PC-3 (cell line): Measurements from ENCODE around the gene CKB. TPM values are rescaled to one million over a fixed set of nuclear protein-coding genes. Genes with fewer than 3 reads are reported as not detected.

ENCODE experiments used
- ATAC-seq: fragments of 200-7000 bp; cut with Tn5 transposase; 2 replicates; pipeline ENCODE4 v1.9.1; 2020; ENCODE audit warnings: mild to moderate bottlenecking, moderate library complexity
- BruUV-seq: library from RNA; stranded (reverse); fragments of 400-500 nt; replicated peaks from 2 replicates; lab custom pipeline; 2021; lab: Mats Ljungman, UMichigan
- CTCF ChIA-PET: fragments of 300-600 bp; sonication (Branson Sonifier 250); formaldehyde crosslinking; loops from one replicate; lab custom pipeline; 2022; ENCODE audit warnings: antibody characterized with exemption; lab: Charles Lee
- POLR2A ChIA-PET: fragments of 300-600 bp; sonication (Branson Sonifier 250); formaldehyde crosslinking; loops from one replicate; lab custom pipeline; 2022; ENCODE audit warnings: antibody characterized with exemption; ENCODE audit not compliant: unreplicated experiment; lab: Charles Lee
- DNase-seq: peaks from one replicate; pipeline ENCODE4 v3.0.0-alpha.2; 2015
- H2AFZ ChIP-seq: fragments of 300-600 bp; sonication (generic); 2 replicates; pipeline ENCODE4 v1.6.0; 2016; ENCODE audit warnings: antibody characterized with exemption, low read length
- H3F3A ChIP-seq: fragments of 300-600 bp; sonication (generic); one replicate; pipeline ENCODE4 v1.6.0; 2017; ENCODE audit warnings: antibody characterized with exemption, low read length, control low read depth, mild to moderate bottlenecking; ENCODE audit not compliant: unreplicated experiment
- H3K27ac ChIP-seq: fragments of 300-600 bp; sonication (generic); 2 replicates; pipeline ENCODE4 v1.5.1; 2016; ENCODE audit warnings: mild to moderate bottlenecking, low read length
- H3K27me3 ChIP-seq: fragments of 300-600 bp; sonication (generic); 2 replicates; pipeline ENCODE4 v1.6.1; 2016; ENCODE audit warnings: low read length, mixed read lengths
- H3K36me3 ChIP-seq: fragments of 300-600 bp; sonication (generic); 2 replicates; pipeline ENCODE4 v1.6.1; 2016; ENCODE audit warnings: low read depth, mixed run types, low read length, mixed read lengths
- H3K4me1 ChIP-seq: fragments of 300-600 bp; sonication (generic); 2 replicates; pipeline ENCODE4 v1.5.1; 2016; ENCODE audit warnings: low read length; ENCODE audit not compliant: insufficient read depth
- H3K4me2 ChIP-seq: fragments of 300-600 bp; sonication (generic); 2 replicates; pipeline ENCODE4 v1.6.0; 2016; ENCODE audit warnings: low read length
- H3K4me3 ChIP-seq: fragments of 300-600 bp; sonication (generic); 2 replicates; pipeline ENCODE4 v1.5.1; 2016; ENCODE audit warnings: mild to moderate bottlenecking, low read length, mixed read lengths
- H3K79me2 ChIP-seq: fragments of 300-600 bp; sonication (generic); 2 replicates; pipeline ENCODE4 v1.6.1; 2017; ENCODE audit warnings: low read length, mixed read lengths
- H3K9ac ChIP-seq: fragments of 300-600 bp; sonication (generic); 2 replicates; pipeline ENCODE4 v1.6.0; 2016; ENCODE audit warnings: mild to moderate bottlenecking, low read length
- H3K9me2 ChIP-seq: fragments of 300-600 bp; sonication (generic); replicated peaks from 2 replicates; pipeline ENCODE4 v1.6.1; 2016; ENCODE audit warnings: mixed run types, low read length, mixed read lengths
- H3K9me3 ChIP-seq: fragments of 300-600 bp; sonication (generic); 2 replicates; pipeline ENCODE4 v1.6.1; 2016; ENCODE audit warnings: low read length, mixed read lengths
- H4K20me1 ChIP-seq: fragments of 300-600 bp; sonication (generic); 2 replicates; pipeline ENCODE4 v1.6.1; 2016; ENCODE audit warnings: low read length, mixed read lengths
- CTCF ChIP-seq: fragments of 300-600 bp; sonication (generic); conservative IDR thresholded peaks from 2 replicates; pipeline ENCODE4 v1.5.1; 2017; ENCODE audit warnings: antibody characterized with exemption, low read depth, mild to moderate bottlenecking, low read length
- EZH2 ChIP-seq: fragments of 300-600 bp; sonication (generic); IDR thresholded peaks from one replicate; pipeline ENCODE4 v1.6.1; 2017; ENCODE audit warnings: antibody characterized with exemption, mild to moderate bottlenecking, low read length; ENCODE audit not compliant: unreplicated experiment
- EZH2phosphoT487 ChIP-seq: fragments of 300-600 bp; sonication (generic); IDR thresholded peaks from 2 replicates; pipeline ENCODE4 v1.6.1; 2018; ENCODE audit warnings: mild to moderate bottlenecking, antibody characterized with exemption, low read length, borderline replicate concordance
- intact Hi-C: fragments of 100-400 bp; cut with micrococcal nuclease; formaldehyde crosslinking; loops from 2 replicates; pipeline ENCODE4 v1.9.0; 2023
- total RNA-seq: library from RNA; depleted of rRNA; stranded (reverse); fragments of >200 nt; gene quantifications from 2 replicates; pipeline ENCODE4 v1.2.3, GENCODE V29; 2014

Gene CKB
- total RNA-seq, 1 experiment from 2014 or later: 299 TPM

GRCh38 chr14:103516426-103517173 is 6.0 kb downstream of the CKB start:
- no peaks in the 10 kb centered on the region for H3K36me3 ChIP-seq
- no peak overlapping the region for H3K4me3 ChIP-seq
- H3K4me1 ChIP-seq: peaks cover 9% of the 10 kb centered on the region
- H3K27ac ChIP-seq: no peak overlapping the region
- no peak overlapping the region for H3K9ac ChIP-seq
- ChIA-PET CTCF (no interaction called here), POLR2A (interaction anchor here (0.7 kb wide), 1 partner anchor 368 kb away, joined by 3 read pairs; no protein-coding TSS in a partner anchor)
- H3F3A ChIP-seq: no peaks in the 10 kb centered on the region
- H3K4me2 ChIP-seq: no peak overlapping the region
- BruUV-seq: no TSS peak
- no peak overlapping the region for H2AFZ ChIP-seq
- intact Hi-C loops: no loop called here
- no peaks in the 10 kb centered on the region for H3K79me2 ChIP-seq
- no peaks in the 10 kb centered on the region for H3K9me3 ChIP-seq
- no peak for ATAC-seq
- no peak for DNase-seq
- no peaks in the 10 kb centered on the region for H3K9me2 ChIP-seq
- H4K20me1 ChIP-seq: peaks cover 7% of the 10 kb centered on the region; the same call in 1 of the 2 replicates
- H3K27me3 ChIP-seq: no peaks in the 10 kb centered on the region
- TF ChIP-seq EZH2phosphoT487 (no peak), EZH2 (no peak), CTCF (no peak)

GRCh38 chr14:103514596-103515421 is 7.8 kb downstream of the CKB start:
- H2AFZ ChIP-seq: no peak overlapping the region
- no peaks in the 10 kb centered on the region for H3K9me2 ChIP-seq
- peaks cover under 1% of the 10 kb centered on the region; the same call in 1 of the 2 replicates for H4K20me1 ChIP-seq
- H3K27ac ChIP-seq: no peak overlapping the region
- intact Hi-C loops: no loop called here
- ATAC-seq (no peak), DNase-seq (no peak)
- CTCF ChIA-PET: no interaction called here
- BruUV-seq: no TSS peak
- H3K4me3 ChIP-seq: no peak overlapping the region
- H3K9me3 ChIP-seq: no peaks in the 10 kb centered on the region
- POLR2A ChIA-PET: no interaction called here
- TF ChIP-seq EZH2phosphoT487 (no peak), CTCF (no peak), EZH2 (no peak)
- H3K4me1 ChIP-seq: no peaks in the 10 kb centered on the region
- H3F3A ChIP-seq: no peaks in the 10 kb centered on the region
- no peaks in the 10 kb centered on the region; the same call in 1 of the 2 replicates for H3K36me3 ChIP-seq
- H3K27me3 ChIP-seq: no peaks in the 10 kb centered on the region
- H3K79me2 ChIP-seq: no peaks in the 10 kb centered on the region
- no peak overlapping the region for H3K9ac ChIP-seq
- no peak overlapping the region for H3K4me2 ChIP-seq
